Measurements from ENCODE around the gene MEIOB. TPM values are rescaled to one million over a fixed set of nuclear protein-coding genes. Genes with fewer than 3 reads are reported as not detected.
"Not testable (repeated sequence)": the region's sequence is repeated elsewhere in the genome, so short reads cannot be mapped to it uniquely, and the experiment has no call there.

Gene MEIOB
- not detected for total RNA-seq

DNA sequence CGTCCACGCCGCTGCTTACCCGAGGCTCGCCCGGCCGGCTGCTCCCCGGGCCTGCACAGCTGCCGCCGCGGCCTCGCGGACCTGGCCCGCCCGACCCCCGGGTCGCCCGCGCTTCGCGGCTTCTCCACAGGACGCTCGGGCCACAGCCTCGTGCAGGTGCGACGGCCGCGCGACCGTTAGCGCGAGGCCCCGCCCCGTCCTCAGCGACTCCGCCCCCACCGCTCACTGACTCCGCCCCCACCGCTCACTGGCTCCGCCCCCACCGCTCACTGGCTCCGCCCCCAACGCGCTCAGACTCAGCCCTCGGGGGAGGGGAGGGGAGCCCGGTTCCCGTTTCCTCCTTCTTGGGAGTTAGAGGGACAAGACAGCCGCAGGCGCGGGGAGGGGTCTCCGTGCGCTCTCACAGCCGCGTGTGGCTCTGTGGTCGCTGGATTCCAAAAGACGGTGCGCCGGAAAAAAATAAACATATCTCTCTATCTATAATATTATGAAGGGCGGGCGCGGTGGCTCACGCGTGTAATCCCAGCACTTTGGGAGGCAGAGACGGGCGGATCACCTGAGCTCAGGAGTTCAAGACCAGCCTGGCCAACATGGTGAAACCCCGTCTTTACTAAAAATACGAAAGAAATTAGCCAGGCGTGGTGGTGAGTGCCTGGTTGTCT is at the start of gene MEIOB:
MEIOB (minus strand) TSS at position 191 of the 662 bp plus-strand sequence. CDS start 3,989 bp downstream, outside the sequence.
- H3K36me3 Mint-ChIP-seq (ENCODE audit: low read depth): no peaks in the 10 kb centered on the region
- DNase-seq (peak; percentile 27), ATAC-seq (peak; percentile 68)
- H3K9me3 Mint-ChIP-seq (ENCODE audit: insufficient read depth): no peaks in the 10 kb centered on the region
- no peak within 1 kb of the TSS for H3K27ac Mint-ChIP-seq
- no peak within 1 kb of the TSS for H3K4me3 Mint-ChIP-seq
- ChIA-PET POLR2A (no interaction called here), CTCF (interaction anchor here (1.6 kb wide), 1 partner anchor 57 kb away, joined by 4 read pairs; no protein-coding TSS in a partner anchor)
- peaks cover 12% of the 10 kb centered on the region for H3K27me3 Mint-ChIP-seq (ENCODE audit: low read depth)
- H3K4me1 Mint-ChIP-seq (ENCODE audit: low read depth): no peaks in the 10 kb centered on the region

- peaks cover 65% of the 10 kb centered on the region for H3K27me3 Mint-ChIP-seq (ENCODE audit: low read depth)
- CTCF ChIA-PET: interaction anchor here (1.2 kb wide), 1 partner anchor 56 kb away, joined by 3 read pairs; no protein-coding TSS in a partner anchor
Observed at GRCh38 chr16:1920727-1921171, 48.8 kb upstream of the MEIOB start.

DNA sequence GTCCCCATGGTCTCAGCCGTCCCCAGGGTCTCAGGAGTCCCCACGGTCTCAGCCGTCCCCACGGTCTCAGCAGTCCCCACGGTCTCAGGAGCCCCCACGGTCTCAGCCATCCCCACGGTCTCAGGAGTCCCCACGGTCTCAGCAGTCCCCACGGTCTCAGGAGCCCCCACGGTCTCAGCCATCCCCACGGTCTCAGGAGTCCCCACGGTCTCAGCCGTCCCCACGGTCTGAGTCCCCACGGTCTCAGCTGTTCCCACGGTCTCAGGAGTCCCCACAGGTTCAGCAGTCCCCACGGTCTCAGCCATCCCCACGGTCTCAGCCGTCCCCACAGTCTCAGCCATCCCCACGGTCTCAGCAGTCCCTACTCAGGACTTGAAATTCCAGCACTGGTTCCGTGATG is 48.2 kb upstream of the MEIOB start:
- H3K36me3 Mint-ChIP-seq (ENCODE audit: low read depth); H3K4me1 Mint-ChIP-seq (ENCODE audit: low read depth); DNase-seq; POLR2A ChIA-PET; H3K27ac Mint-ChIP-seq; H3K9me3 Mint-ChIP-seq (ENCODE audit: insufficient read depth); ATAC-seq; H3K4me3 Mint-ChIP-seq: not testable (repeated sequence)
- CTCF ChIA-PET: interaction anchor here (0.8 to 1.2 kb wide), 2 partner anchors 9 to 56 kb away, joined by 3 read pairs; no protein-coding TSS in a partner anchor
- H3K27me3 Mint-ChIP-seq (ENCODE audit: low read depth): peaks cover 69% of the 10 kb centered on the region

More at GRCh38 chr16:1920727-1921171, 48.8 kb upstream of the MEIOB start:
- POLR2A ChIA-PET: no interaction called here
- no peak overlapping the region for H3K27ac Mint-ChIP-seq
- DNase-seq (peak; percentile 32), ATAC-seq (peak; percentile 79)
- no peak overlapping the region for H3K4me3 Mint-ChIP-seq
- no peaks in the 10 kb centered on the region for H3K36me3 Mint-ChIP-seq (ENCODE audit: low read depth)
- peaks cover 2% of the 10 kb centered on the region for H3K4me1 Mint-ChIP-seq (ENCODE audit: low read depth)
- H3K9me3 Mint-ChIP-seq (ENCODE audit: insufficient read depth): no peaks in the 10 kb centered on the region

- CTCF ChIA-PET: interaction anchor here (0.8 kb wide), 1 partner anchor 10 kb away, joined by 3 read pairs; no protein-coding TSS in a partner anchor
- Mint-ChIP-seq H3K4me1 (ENCODE audit: low read depth) (peaks cover 2% of the 10 kb centered on the region), H3K4me3 (no peak overlapping the region), H3K9me3 (ENCODE audit: insufficient read depth) (no peaks in the 10 kb centered on the region), H3K27me3 (ENCODE audit: low read depth) (peaks cover 67% of the 10 kb centered on the region), H3K36me3 (ENCODE audit: low read depth) (no peaks in the 10 kb centered on the region), H3K27ac (no peak overlapping the region)
- no peak for ATAC-seq
- POLR2A ChIA-PET: no interaction called here
- no peak for DNase-seq
Observed at GRCh38 chr16:1919327-1919998, 47.5 kb upstream of the MEIOB start.

- peaks cover 59% of the 10 kb centered on the region for H3K27me3 Mint-ChIP-seq (ENCODE audit: low read depth)
- H3K4me3 Mint-ChIP-seq: no peak within 1 kb of the TSS
- ATAC-seq: no peak
- H3K36me3 Mint-ChIP-seq (ENCODE audit: low read depth): no peaks in the 10 kb centered on the region
- CTCF ChIA-PET: no interaction called here
- no peak for DNase-seq
- H3K27ac Mint-ChIP-seq: no peak within 1 kb of the TSS
- POLR2A ChIA-PET: no interaction called here
- H3K9me3 Mint-ChIP-seq (ENCODE audit: insufficient read depth): no peaks in the 10 kb centered on the region
- peaks cover 2% of the 10 kb centered on the region for H3K4me1 Mint-ChIP-seq (ENCODE audit: low read depth)
Observed at GRCh38 chr16:1918351-1919326, 46.7 kb upstream of the MEIOB start, which contains the start of gene HS3ST6. Gene HS3ST6 (minus strand): TSS chr16:1918415. CDS start chr16:1918323, 92 bp downstream.

GRCh38 chr16:1917665-1918350 is 45.8 kb upstream of the MEIOB start:
- Mint-ChIP-seq H3K27ac (no peak overlapping the region), H3K4me1 (ENCODE audit: low read depth) (peaks cover 2% of the 10 kb centered on the region), H3K27me3 (ENCODE audit: low read depth) (peaks cover 52% of the 10 kb centered on the region), H3K9me3 (ENCODE audit: insufficient read depth) (no peaks in the 10 kb centered on the region), H3K36me3 (ENCODE audit: low read depth) (no peaks in the 10 kb centered on the region), H3K4me3 (no peak overlapping the region)
- no peak for ATAC-seq
- no peak for DNase-seq
- CTCF ChIA-PET: no interaction called here
- POLR2A ChIA-PET: no interaction called here

GRCh38 chr16:1917056-1917664 is 45.2 kb upstream of the MEIOB start:
- ChIA-PET CTCF (no interaction called here), POLR2A (no interaction called here)
- no peaks in the 10 kb centered on the region for H3K9me3 Mint-ChIP-seq (ENCODE audit: insufficient read depth)
- H3K4me3 Mint-ChIP-seq: no peak overlapping the region
- peaks cover 47% of the 10 kb centered on the region for H3K27me3 Mint-ChIP-seq (ENCODE audit: low read depth)
- H3K4me1 Mint-ChIP-seq (ENCODE audit: low read depth): peaks cover 2% of the 10 kb centered on the region
- no peak overlapping the region for H3K27ac Mint-ChIP-seq
- ATAC-seq (no peak), DNase-seq (no peak)
- no peaks in the 10 kb centered on the region for H3K36me3 Mint-ChIP-seq (ENCODE audit: low read depth)

DNA sequence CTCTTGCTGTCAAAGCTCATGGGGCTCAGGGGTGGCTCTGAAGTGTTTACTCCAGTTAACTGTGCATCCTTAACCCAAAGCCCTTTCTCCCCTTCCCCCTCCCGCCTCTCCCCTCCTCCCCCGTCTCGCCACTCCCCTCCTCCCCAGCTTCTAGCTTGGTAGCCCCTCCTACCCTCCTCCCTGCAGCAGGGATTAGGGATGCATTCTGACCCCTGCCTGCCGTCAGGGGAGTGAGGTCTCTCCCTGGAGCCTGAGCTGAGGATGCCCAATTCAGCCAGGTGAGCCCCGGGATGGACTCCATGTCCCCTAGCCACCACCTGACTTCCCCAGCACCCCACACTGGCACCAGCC is 44.7 kb upstream of the MEIOB start:
- Mint-ChIP-seq H3K27ac (no peak overlapping the region), H3K36me3 (ENCODE audit: low read depth) (no peaks in the 10 kb centered on the region), H3K4me1 (ENCODE audit: low read depth) (peaks cover 2% of the 10 kb centered on the region), H3K9me3 (ENCODE audit: insufficient read depth) (no peaks in the 10 kb centered on the region), H3K27me3 (ENCODE audit: low read depth) (peaks cover 47% of the 10 kb centered on the region), H3K4me3 (no peak overlapping the region)
- POLR2A ChIA-PET: interaction anchor here (0.8 kb wide), 1 partner anchor 9 kb away, joined by 3 read pairs; no protein-coding TSS in a partner anchor
- DNase-seq: no peak
- CTCF ChIA-PET: no interaction called here
- no peak for ATAC-seq

DNA sequence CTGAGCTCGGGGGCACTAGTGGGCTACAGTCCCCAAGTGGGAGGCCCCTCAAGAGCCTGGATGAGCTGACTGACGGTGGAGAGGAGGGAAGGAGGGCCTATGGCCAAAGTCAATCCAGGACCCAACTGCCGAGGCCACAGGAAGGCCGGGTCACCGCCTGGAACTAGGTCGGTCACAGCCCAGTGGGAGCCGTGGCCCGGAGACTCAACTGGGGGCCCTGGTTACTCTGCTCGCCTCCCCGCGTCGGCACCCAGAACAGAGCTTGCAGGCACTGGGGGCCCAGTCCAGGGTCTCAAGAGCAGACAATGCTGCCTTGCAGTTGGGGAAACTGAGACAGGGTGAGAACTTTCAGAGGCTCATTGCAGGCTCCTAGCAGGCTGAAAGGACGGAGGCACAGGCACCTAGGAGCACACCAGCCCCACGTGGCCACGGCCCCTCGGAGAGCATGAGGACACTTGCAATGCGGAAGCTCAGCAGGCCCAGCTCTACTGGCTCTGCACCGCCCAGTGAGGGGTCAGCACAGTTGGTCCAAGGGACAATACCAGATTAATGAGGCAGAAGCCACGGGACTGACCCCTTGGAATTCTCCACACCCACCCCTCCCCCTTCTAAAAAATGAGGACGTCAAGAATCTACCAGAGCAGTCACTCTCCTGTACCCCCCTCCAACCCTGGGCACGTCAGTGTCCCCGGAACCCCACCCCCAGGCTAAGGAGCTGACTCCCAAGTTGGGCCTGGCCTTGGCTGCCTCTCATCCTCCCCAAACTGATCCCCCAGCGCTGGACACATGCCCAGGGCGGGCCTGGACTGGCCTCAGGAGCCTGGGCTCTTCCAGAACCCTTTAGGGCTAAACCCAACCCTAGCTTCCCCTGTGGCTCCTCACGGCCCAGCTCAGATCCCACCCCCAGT is 44.0 kb upstream of the MEIOB start:
- CTCF ChIA-PET: no interaction called here
- Mint-ChIP-seq H3K36me3 (ENCODE audit: low read depth) (no peaks in the 10 kb centered on the region), H3K27me3 (ENCODE audit: low read depth) (peaks cover 43% of the 10 kb centered on the region), H3K9me3 (ENCODE audit: insufficient read depth) (no peaks in the 10 kb centered on the region), H3K27ac (no peak overlapping the region), H3K4me1 (ENCODE audit: low read depth) (peaks cover 2% of the 10 kb centered on the region), H3K4me3 (no peak overlapping the region)
- DNase-seq (no peak), ATAC-seq (no peak)
- POLR2A ChIA-PET: interaction anchor here (0.8 kb wide), 1 partner anchor 9 kb away, joined by 3 read pairs; no protein-coding TSS in a partner anchor

DNA sequence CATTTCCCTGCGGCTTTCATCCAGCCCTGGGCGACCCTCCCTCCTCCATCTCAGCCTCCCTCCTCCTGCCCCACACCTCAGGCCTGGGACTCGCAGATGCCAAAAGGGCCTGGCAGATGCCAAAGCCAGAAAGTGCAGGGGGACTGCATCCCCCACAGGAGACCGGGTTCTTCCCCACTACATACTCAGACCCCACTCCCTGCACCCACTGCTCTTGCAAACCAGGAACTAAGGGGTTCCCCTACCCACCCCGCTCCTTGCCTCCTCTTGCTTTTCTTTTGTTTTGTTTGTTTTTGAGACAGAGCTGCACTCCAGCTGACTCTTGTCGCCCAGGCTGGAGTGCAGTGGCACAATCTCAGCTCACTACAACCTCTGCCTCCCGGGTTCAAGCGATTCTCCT is 43.0 kb upstream of the MEIOB start:
- DNase-seq (no peak), ATAC-seq (no peak)
- H3K9me3 Mint-ChIP-seq (ENCODE audit: insufficient read depth): no peaks in the 10 kb centered on the region
- H3K36me3 Mint-ChIP-seq (ENCODE audit: low read depth): no peaks in the 10 kb centered on the region
- no peak overlapping the region for H3K27ac Mint-ChIP-seq
- no peaks in the 10 kb centered on the region for H3K4me1 Mint-ChIP-seq (ENCODE audit: low read depth)
- no peak overlapping the region for H3K4me3 Mint-ChIP-seq
- ChIA-PET CTCF (no interaction called here), POLR2A (no interaction called here)
- H3K27me3 Mint-ChIP-seq (ENCODE audit: low read depth): peaks cover 34% of the 10 kb centered on the region
